Central memory CD4-positive, alpha-beta T cell (primary cell): ENCODE measurements around the gene RFWD3.
A peak's percentile ranks its signal among the peaks of the same experiment; 100 is the strongest.
"Not testable (repeated sequence)": the region's sequence is repeated elsewhere in the genome, so short reads cannot be mapped to it uniquely, and the experiment has no call there.

ENCODE experiments used
- DNase-seq: peaks from one replicate; pipeline ENCODE4 v3.0.0; 2022

The RFWD3 gene

GRCh38 chr16:74660383-74660782 lies 6.3 kb downstream of the RFWD3 start:
- no peak for DNase-seq

GRCh38 chr16:74659041-74659440 lies 7.6 kb downstream of the RFWD3 start:
- no peak for DNase-seq

- DNase-seq: no peak
These were observed 8.6 kb downstream of the RFWD3 start for GRCh38 chr16:74657870-74658642.

GRCh38 chr16:74654536-74655050 lies 12.1 kb downstream of the RFWD3 start:
- DNase-seq: no peak

GRCh38 chr16:74652883-74653282 lies 13.8 kb downstream of the RFWD3 start:
- not testable (repeated sequence) for DNase-seq

GRCh38 chr16:74652249-74652648 lies 14.4 kb downstream of the RFWD3 start:
- DNase-seq: no peak

GRCh38 chr16:74651841-74652240 lies 14.8 kb downstream of the RFWD3 start:
- DNase-seq: no peak

- DNase-seq: no peak
These were observed 15.6 kb downstream of the RFWD3 start for GRCh38 chr16:74650966-74651567.

GRCh38 chr16:74649839-74650504 lies 16.7 kb downstream of the RFWD3 start:
- no peak for DNase-seq

- no peak for DNase-seq
These were observed 24.7 kb downstream of the RFWD3 start for GRCh38 chr16:74641969-74642368.

- no peak for DNase-seq
These were observed 28.8 kb downstream of the RFWD3 start for GRCh38 chr16:74637742-74638453.

GRCh38 chr16:74635303-74635702 lies 31.4 kb downstream of the RFWD3 start:
- DNase-seq: no peak

- DNase-seq: no peak
These were observed 33.0 kb downstream of the RFWD3 start for GRCh38 chr16:74633686-74634085.

GRCh38 chr16:74627506-74628220 lies 39.0 kb downstream of the RFWD3 start:
- no peak for DNase-seq

- no peak for DNase-seq
These were observed 39.8 kb downstream of the RFWD3 start for GRCh38 chr16:74626741-74627416.

- no peak for DNase-seq
These were observed 41.0 kb downstream of the RFWD3 start for GRCh38 chr16:74625500-74626350.

- no peak for DNase-seq
These were observed 42.8 kb downstream of the RFWD3 start for GRCh38 chr16:74623839-74624235.

GRCh38 chr16:74623214-74623838 lies 43.4 kb downstream of the RFWD3 start:
- DNase-seq: peak; percentile 35

GRCh38 chr16:74622005-74622404 lies 44.7 kb downstream of the RFWD3 start:
- no peak for DNase-seq

GRCh38 chr16:74617206-74617788 lies 49.4 kb downstream of the RFWD3 start:
- DNase-seq: no peak
